GM23338 (cell line): ENCODE results near the gene EFCC1. TPM values are rescaled to one million over a fixed set of nuclear protein-coding genes. Genes with fewer than 3 reads are reported as not detected.
A peak's percentile ranks its signal among the peaks of the same experiment; 100 is the strongest.

ENCODE experiments used
- ATAC-seq: fragments of 200-7000 bp; cut with Tn5 transposase; 3 replicates; pipeline ENCODE4 v1.9.1; 2020
- DNase-seq: peaks from one replicate; pipeline ENCODE4 v3.0.0-alpha.2; 2015; ENCODE audit warnings: low spot score
- H2AFZ ChIP-seq: fragments of 200-600 bp; sonication (generic); 2 replicates; pipeline ENCODE4 v1.8.0; 2016; ENCODE audit warnings: antibody characterized with exemption, mild to moderate bottlenecking, moderate library complexity
- H3F3A ChIP-seq: fragments of 200-600 bp; sonication (generic); replicated peaks from 2 replicates; pipeline ENCODE4 v1.8.0; 2017; ENCODE audit warnings: antibody characterized with exemption, mixed run types, low read depth
- H3K27ac ChIP-seq: fragments of 200-600 bp; sonication (generic); 2 replicates; pipeline ENCODE4 v1.6.1; 2016; ENCODE audit warnings: low read depth
- H3K27me3 ChIP-seq: fragments of 200-600 bp; sonication (generic); 2 replicates; pipeline ENCODE4 v1.8.0; 2016; ENCODE audit warnings: mild to moderate bottlenecking, mixed run types, moderate library complexity; ENCODE audit not compliant: insufficient read depth
- H3K36me3 ChIP-seq: fragments of 200-600 bp; sonication (generic); 2 replicates; pipeline ENCODE4 v1.8.0; 2016; ENCODE audit warnings: mild to moderate bottlenecking; ENCODE audit not compliant: insufficient read depth
- H3K4me1 ChIP-seq: fragments of 200-600 bp; sonication (generic); 2 replicates; pipeline ENCODE4 v1.8.0; 2016; ENCODE audit warnings: mild to moderate bottlenecking, moderate library complexity; ENCODE audit not compliant: insufficient read depth
- H3K4me2 ChIP-seq: fragments of 200-600 bp; sonication (generic); 2 replicates; pipeline ENCODE4 v1.7.1; 2017; ENCODE audit warnings: mixed run types
- H3K4me3 ChIP-seq: fragments of 200-600 bp; sonication (generic); 2 replicates; pipeline ENCODE4 v1.6.1; 2016; ENCODE audit warnings: mixed run types
- H3K79me2 ChIP-seq: fragments of 200-600 bp; sonication (generic); replicated peaks from 2 replicates; pipeline ENCODE4 v1.8.0; 2017; ENCODE audit warnings: mild to moderate bottlenecking; ENCODE audit not compliant: insufficient read depth
- H3K9me2 ChIP-seq: fragments of 200-600 bp; sonication (generic); 2 replicates; pipeline ENCODE4 v1.8.0; 2017; ENCODE audit not compliant: insufficient read depth
- H4K20me1 ChIP-seq: fragments of 200-600 bp; sonication (generic); replicated peaks from 2 replicates; pipeline ENCODE4 v1.8.0; 2017; ENCODE audit warnings: mild to moderate bottlenecking; ENCODE audit not compliant: insufficient read depth
- H3K27ac Mint-ChIP-seq: 2 replicates; pipeline ENCODE4 v1.8.0; 2020; ENCODE audit warnings: inconsistent platforms, mild to moderate bottlenecking, moderate library complexity, mixed read lengths
- H3K27me3 Mint-ChIP-seq: 3 replicates; pipeline ENCODE4 v1.8.0; 2022; ENCODE audit warnings: low read depth, mild to moderate bottlenecking, moderate library complexity, mixed read lengths, inconsistent platforms; ENCODE audit not compliant: insufficient read depth, poor library complexity
- H3K36me3 Mint-ChIP-seq: 3 replicates; pipeline ENCODE4 v1.8.0; 2021; ENCODE audit warnings: low read depth, mild to moderate bottlenecking, inconsistent platforms, moderate library complexity, mixed read lengths
- H3K4me1 Mint-ChIP-seq: 3 replicates; pipeline ENCODE4 v1.8.0; 2020; ENCODE audit warnings: mild to moderate bottlenecking, inconsistent platforms, mixed read lengths
- H3K4me3 Mint-ChIP-seq: 3 replicates; pipeline ENCODE4 v1.8.0; 2021; ENCODE audit warnings: moderate library complexity, mild to moderate bottlenecking, inconsistent platforms, mixed read lengths
- H3K9me3 Mint-ChIP-seq: 3 replicates; pipeline ENCODE4 v1.8.0; 2020; ENCODE audit warnings: moderate library complexity, mild to moderate bottlenecking, inconsistent platforms, mixed read lengths
- CREB1 ChIP-seq: fragments of 250-450 bp; sonication (Bioruptor Pico); IDR thresholded peaks from 2 replicates; pipeline ENCODE4 v1.5.0; 2020; ENCODE audit warnings: low read depth, mild to moderate bottlenecking, moderate library complexity
- CTCF ChIP-seq, 2 experiments: fragments of 200-600 bp in 1 of 2; sonication (generic) in 1 of 2; conservative IDR thresholded peaks; 2 replicates each; pipeline versions ENCODE4 v1.5.1 to v1.6.1; 2016 to 2017; ENCODE audit warnings: antibody characterized with exemption in 2 of 2, low read depth in 2 of 2, mild to moderate bottlenecking in 2 of 2, moderate library complexity in 1 of 2
- EZH2phosphoT487 ChIP-seq: fragments of 200-600 bp; sonication (generic); IDR thresholded peaks from one replicate; pipeline ENCODE4 v1.8.1; 2018; ENCODE audit warnings: antibody characterized with exemption; ENCODE audit not compliant: unreplicated experiment
- NANOG ChIP-seq: IDR thresholded peaks from 2 replicates; pipeline ENCODE4 v1.6.1; 2016; ENCODE audit warnings: antibody characterized with exemption, borderline replicate concordance
- POLR2AphosphoS5 ChIP-seq: IDR thresholded peaks from 2 replicates; pipeline ENCODE4 v1.6.1; 2016; ENCODE audit warnings: antibody characterized with exemption, low read depth
- STAT1 ChIP-seq: IDR thresholded peaks from one replicate; pipeline ENCODE4 v1.6.1; 2016; ENCODE audit warnings: antibody characterized with exemption; ENCODE audit not compliant: unreplicated experiment
- ZNF331 ChIP-seq: fragments of 250-450 bp; sonication (Bioruptor Pico); IDR thresholded peaks from 2 replicates; pipeline ENCODE4 v1.5.0; 2020; ENCODE audit warnings: low read depth, mild to moderate bottlenecking, moderate library complexity
- ZNF462 ChIP-seq: fragments of 250-450 bp; sonication (Bioruptor Pico); IDR thresholded peaks from 2 replicates; pipeline ENCODE4 v1.5.0; 2020; ENCODE audit warnings: mild to moderate bottlenecking, moderate library complexity
- polyA plus RNA-seq: library from polyadenylated mRNA; unstranded; fragments of >200 nt; fragmentation: Nextera tagmentation; extraction: Ambion mirVana; gene quantifications from 2 replicates; pipeline ENCODE4 v1.2.1, GENCODE V29; 2016
- total RNA-seq: library from RNA; depleted of rRNA; stranded (reverse); fragments of >200 nt; shearing (Covaris generic); gene quantifications from 2 replicates; pipeline ENCODE4 v1.2.3, GENCODE V29; 2014

The EFCC1 gene
- total and polyA plus RNA-seq, 2 experiments from 2014 or later = not detected

- TF ChIP-seq CTCF (conservative IDR thresholded peaks at IDR 0.05; ENCODE audit: low read depth in 2 of 2) (no peak), ZNF331 (no peak), EZH2phosphoT487 (no peak), CREB1 (CRISPR knock-in tag) (no peak), NANOG (no peak)
These were observed 7.0 kb upstream of the EFCC1 start (continued) for GRCh38 chr3:128994173-128994512.

- no peak overlapping the region for H3K27ac Mint-ChIP-seq
These were observed 6.2 kb upstream of the EFCC1 start for GRCh38 chr3:128994581-128995546.

More at GRCh38 chr3:128994581-128995546, 6.2 kb upstream of the EFCC1 start:
- no peak for DNase-seq
- peak overlapping the region; percentile 69 for H3K4me3 ChIP-seq
- peak overlapping the region; percentile 88 for H3K4me2 ChIP-seq
- H3K4me3 Mint-ChIP-seq = peak overlapping the region; percentile 62
- H2AFZ ChIP-seq = peak overlapping the region; percentile 88
- TF ChIP-seq CREB1 (CRISPR knock-in tag) (no peak), ZNF331 (no peak), POLR2AphosphoS5 (no peak), STAT1 (no peak), ZNF462 (no peak), CTCF (conservative IDR thresholded peaks at IDR 0.05; ENCODE audit: low read depth in 2 of 2) (no peak), NANOG (no peak)
- no peaks in the 10 kb centered on the region for H3K9me3 Mint-ChIP-seq
- H3K36me3 ChIP-seq = no peaks in the 10 kb centered on the region
- H3F3A ChIP-seq = 0 out of 2 replicates have a peak, but pooled peaks cover 5% of the 10 kb centered on the region
- H3K27me3 ChIP-seq = peaks cover 70% of the 10 kb centered on the region
- no peaks in the 10 kb centered on the region for H3K79me2 ChIP-seq
- peaks cover 34% of the 10 kb centered on the region for H3K27me3 Mint-ChIP-seq
- H4K20me1 ChIP-seq = no peaks in the 10 kb centered on the region
- H3K9me2 ChIP-seq = 0 out of 2 replicates have a peak, but pooled peaks cover 10% of the 10 kb centered on the region
- no peak for ATAC-seq
- peaks cover 30% of the 10 kb centered on the region for H3K4me1 Mint-ChIP-seq
- no peaks in the 10 kb centered on the region; the same call in 2 of the 3 replicates for H3K36me3 Mint-ChIP-seq
- no peak overlapping the region for H3K27ac ChIP-seq
- peaks cover 17% of the 10 kb centered on the region for H3K4me1 ChIP-seq
